Measurements from ENCODE around the gene CAPN1. TPM values are rescaled to one million over a fixed set of nuclear protein-coding genes. Genes with fewer than 3 reads are reported as not detected.

Gene CAPN1
- total and polyA plus RNA-seq, 9 of the 15 experiments (the other 6 are each of a cell fraction or from before 2014, with no cell fraction given) = 3.5 to 199 (median 61.6) TPM

- no peak overlapping the region for H3K4me2 ChIP-seq (ENCODE audit: insufficient read depth, low read length)
- no peak overlapping the region for H2AFZ ChIP-seq (ENCODE audit: low read depth, low read length)
- in situ Hi-C loops (cut with MboI) = no loop called here
- DNase-seq (ENCODE audit: extremely low read depth in 1 of 4, low spot score in 3 of 4) (no peak), FAIRE-seq (no peak), ATAC-seq (no peak)
- H3K9me1 ChIP-seq (ENCODE audit: control insufficient read depth, insufficient read depth, low read length) = no peaks in the 10 kb centered on the region
- no peak for TF ChIP-seq NR1H2 (CRISPR knock-in tag; IDR thresholded peaks at IDR 0.05)
- no peak for TF ChIP-seq U2AF2 (optimal IDR thresholded peaks at IDR 0.05; ENCODE audit: low read depth, low read length)
- no peak for TF ChIP-seq E2F5 (CRISPR knock-in tag; IDR thresholded peaks at IDR 0.05)
- TF ChIP-seq MXD1 (CRISPR knock-in tag; IDR thresholded peaks at IDR 0.05; ENCODE audit: borderline replicate concordance, poor library complexity, severe bottlenecking) = no peak
- no peak for TF ChIP-seq ZNF76 (CRISPR knock-in tag; IDR thresholded peaks at IDR 0.05; ENCODE audit: borderline replicate concordance)
- no peaks in the 10 kb centered on the region for H3K9me3 ChIP-seq (replicated peaks; ENCODE audit: control insufficient read depth, insufficient read depth, low read depth, low read length)
- H3K27me3 ChIP-seq (ENCODE audit: control insufficient read depth in 2 of 2, insufficient read depth in 2 of 2, low read length in 2 of 2) = no peaks in the 10 kb centered on the region
- no peaks in the 10 kb centered on the region for H3K79me2 ChIP-seq (ENCODE audit: control insufficient read depth, insufficient read depth, low read length)
- H3K9ac ChIP-seq (ENCODE audit: insufficient read depth in 1 of 2, low read depth in 2 of 2, low read length in 2 of 2) = no peak overlapping the region; a peak in 1 of 4 replicates
- H3K27ac ChIP-seq (ENCODE audit: extremely low read depth, low read depth, low read length) = no peak overlapping the region
- peaks cover 0 to 24% of the 10 kb centered on the region in 2 experiments; a peak in 3 of 5 replicates for H3K4me1 ChIP-seq (replicated peaks in 1 of 2; ENCODE audit: control insufficient read depth in 2 of 2, insufficient read depth in 2 of 2, low read length in 2 of 2)
- ChIA-PET CTCF (ENCODE audit: low intra/inter-chr PET ratio) (interaction anchor here (1.4 to 2.9 kb wide), 2 partner anchors 49 to 124 kb away, joined by 6 to 19 read pairs; no protein-coding TSS in a partner anchor), POLR2A (interaction anchor here (0.6 kb wide), 1 partner anchor 23 kb away, joined by 4 read pairs; no protein-coding TSS in a partner anchor)
- 71% methylated on average over 3 of the region's 3 CpGs for WGBS (ENCODE audit: insufficient coverage, low coverage, missing lambda C conversion rate)
- BruUV-seq (replicated peaks) = no TSS peak
- no peak overlapping the region for H3K4me3 ChIP-seq
- H3K36me3 ChIP-seq (ENCODE audit: control insufficient read depth, insufficient read depth, low read length) = peaks cover 70% of the 10 kb centered on the region
- intact Hi-C loops (cut with micrococcal nuclease) = loop anchor here (2.0 kb wide), 1 partner anchor 125 kb away; no protein-coding TSS in a partner anchor
- no peaks in the 10 kb centered on the region for H4K20me1 ChIP-seq (replicated peaks; ENCODE audit: control insufficient read depth, insufficient read depth, low read length)
Measured at GRCh38 chr11:65205602-65205967, 23.9 kb downstream of the CAPN1 start.

Measured in K562 (cell line).